Activated CD4-positive, alpha-beta T cell treated with anti-CD3 and anti-CD28 coated beads, Interleukin-2, Interleukin-6, amounts not matched to agents 100 ng/mL and 50 ng/mL, durations not matched to agents 16 hours and 8 hours (primary cell): ENCODE results near the gene FAM171A1.

ENCODE experiments used
- DNase-seq: peaks from one replicate; pipeline ENCODE4 v3.0.0-alpha.2; 2020

The FAM171A1 gene

DNA sequence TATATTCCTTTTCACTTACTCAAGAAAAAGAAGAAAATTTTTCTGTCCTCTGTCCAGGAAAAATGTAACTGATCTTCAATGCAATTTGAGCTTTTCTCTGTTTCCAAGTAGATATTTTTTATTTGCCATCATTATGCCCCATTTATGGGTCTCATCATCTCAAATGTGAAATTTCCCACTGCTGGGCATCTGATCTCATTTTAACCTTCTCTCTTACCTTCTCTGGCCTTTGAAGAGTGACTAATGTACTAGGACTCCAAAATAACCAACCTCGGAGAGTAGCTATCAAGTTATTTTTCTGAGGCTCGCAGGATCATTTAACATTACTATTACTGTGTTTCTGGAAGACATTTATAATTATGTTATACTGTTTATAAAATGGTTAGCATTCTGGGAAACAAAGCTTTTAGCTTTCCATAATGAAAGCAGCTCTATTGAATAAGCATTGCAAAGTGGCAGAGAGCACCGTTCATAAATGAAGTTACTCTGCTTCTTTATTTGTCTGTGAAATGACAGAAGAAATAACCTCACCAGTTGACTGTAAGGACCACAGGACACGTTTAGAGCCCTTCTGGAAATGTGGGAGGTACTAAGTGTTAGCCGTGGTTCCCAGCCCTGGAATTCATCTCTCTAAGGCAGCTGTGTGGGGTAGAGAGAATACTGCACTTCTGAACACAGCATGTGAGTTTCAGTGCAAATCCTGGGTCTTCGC is 169.3 kb downstream of the FAM171A1 start:
- DNase-seq, result no peak

DNA sequence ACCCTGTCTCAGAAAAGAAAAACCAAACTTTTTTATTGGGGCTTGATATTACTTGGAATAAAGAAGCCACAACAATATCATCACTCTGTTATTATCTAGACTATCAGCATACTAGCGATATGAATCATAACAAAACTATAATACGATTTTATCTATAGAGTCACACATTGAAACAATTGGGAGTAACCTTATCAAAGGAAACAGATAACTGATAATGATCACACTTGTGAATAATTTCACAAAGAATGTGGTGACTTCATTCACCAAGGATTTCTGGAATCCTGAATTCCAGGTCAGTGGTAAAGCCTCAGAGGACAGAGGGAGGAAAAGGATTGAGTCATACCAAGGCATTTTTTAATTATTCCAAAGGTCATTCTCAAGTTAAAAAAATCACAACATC is 170.5 kb downstream of the FAM171A1 start:
- DNase-seq, result no peak

DNA sequence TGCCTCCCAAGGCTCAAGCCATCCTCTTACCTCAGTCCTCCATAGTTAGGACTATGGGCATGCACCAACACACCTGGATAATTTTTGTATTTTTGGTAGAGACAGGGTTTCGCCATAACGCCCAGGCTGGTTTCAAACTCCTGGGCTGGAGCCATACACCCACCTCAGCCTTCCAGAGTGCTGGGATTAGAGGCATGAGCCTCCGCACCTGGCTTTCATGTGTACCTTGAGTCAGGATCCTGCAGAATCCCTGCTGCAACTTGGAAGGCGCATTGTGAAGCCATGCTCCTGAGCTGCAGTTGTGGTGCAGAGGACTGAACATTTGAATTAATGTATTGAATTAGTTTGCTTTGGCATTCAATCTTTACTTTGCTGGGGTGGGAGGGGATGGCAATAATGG is 173.2 kb downstream of the FAM171A1 start:
- no peak for DNase-seq

DNA sequence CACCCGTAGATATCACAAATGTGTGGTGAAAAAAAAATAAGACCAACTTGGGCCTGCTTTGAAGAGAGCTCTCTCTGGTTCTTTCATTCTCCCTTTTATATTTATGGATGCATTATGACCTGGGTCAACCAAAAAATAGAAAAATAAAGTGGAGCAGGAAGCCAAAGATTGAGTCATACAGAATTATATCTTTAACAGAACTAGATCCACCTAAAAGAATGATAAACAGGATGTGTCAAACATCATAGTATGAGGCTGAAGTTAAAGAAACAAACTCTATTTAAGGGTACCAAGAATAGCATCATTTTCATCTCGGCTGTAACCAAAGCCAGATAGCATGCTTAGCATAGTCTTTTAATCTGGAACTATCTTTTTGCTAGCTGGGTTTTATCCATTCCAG is 173.8 kb downstream of the FAM171A1 start:
- no peak for DNase-seq

DNA sequence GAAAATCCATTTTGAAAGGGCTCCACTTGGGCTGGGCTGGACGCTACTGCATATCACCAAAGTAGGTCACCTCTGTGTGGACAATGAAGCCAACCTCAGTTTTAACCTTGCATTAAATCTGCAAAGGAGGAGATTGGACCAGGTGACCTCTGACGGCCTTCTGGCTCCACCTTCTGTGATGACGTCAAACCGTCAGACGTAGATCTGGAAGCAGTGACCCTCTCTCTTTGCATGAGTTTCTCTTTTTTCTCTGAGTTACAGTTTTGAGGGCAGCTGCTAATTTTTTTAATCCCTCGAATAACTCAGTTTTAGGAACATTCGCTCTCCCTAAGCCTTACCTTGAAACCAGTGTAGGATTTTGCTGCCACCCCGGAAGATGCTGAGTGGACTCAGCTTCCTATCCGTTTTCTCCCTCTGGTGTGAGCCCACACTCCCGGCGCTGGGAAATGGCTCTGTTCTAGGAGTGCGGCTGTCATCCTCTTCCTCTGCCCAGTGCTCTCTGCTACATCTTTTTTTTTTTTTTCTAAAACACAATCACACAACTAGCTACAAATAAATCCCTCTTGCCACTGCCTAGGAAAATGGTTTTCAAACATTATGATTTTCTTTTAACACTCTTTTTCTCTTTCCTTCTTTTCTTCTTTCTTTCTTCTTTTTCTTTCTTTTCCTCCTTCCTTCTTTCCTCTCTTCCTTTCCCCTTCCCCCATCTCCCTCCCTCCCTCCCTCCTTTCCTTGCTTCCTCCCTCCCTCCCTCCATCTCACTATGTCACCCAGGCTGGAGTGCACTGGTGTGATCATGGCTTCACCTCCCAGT is 174.9 kb downstream of the FAM171A1 start:
- no peak for DNase-seq

DNA sequence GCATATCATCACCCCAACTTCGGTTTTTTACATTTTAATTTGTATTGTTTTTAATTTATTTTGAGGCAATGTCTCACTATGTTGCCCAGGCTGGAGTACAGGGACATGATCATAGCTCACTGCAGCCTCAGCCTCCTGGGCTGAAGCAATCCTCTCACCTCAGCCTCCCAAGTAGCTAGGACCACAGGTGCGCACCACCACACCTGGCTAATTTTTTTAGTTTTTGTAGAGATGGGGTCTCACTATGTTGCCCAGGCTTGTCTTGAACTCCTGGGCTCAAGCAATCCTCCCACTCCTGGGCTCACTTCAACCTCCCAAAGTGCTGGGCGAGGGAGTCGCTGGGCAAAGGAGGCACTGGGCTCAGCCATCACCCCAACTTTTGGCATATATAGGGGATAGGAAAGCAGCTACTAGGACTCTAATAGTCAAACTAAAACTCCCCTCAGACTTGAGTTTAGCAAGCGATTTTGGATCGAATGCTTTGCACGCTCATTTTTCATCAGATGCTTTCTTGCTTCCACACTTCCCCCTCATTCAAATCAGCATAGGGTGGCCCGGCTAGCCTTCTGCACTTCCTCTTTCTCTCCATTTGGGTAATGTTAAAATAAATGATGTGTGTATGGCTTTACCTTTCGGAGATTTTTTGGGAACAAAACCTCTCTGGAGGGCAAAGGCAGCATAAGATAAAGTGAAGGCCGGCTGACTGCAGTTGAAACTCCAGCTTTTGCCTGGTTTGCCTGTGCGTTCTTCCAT is 181.8 kb downstream of the FAM171A1 start:
- no peak for DNase-seq

DNA sequence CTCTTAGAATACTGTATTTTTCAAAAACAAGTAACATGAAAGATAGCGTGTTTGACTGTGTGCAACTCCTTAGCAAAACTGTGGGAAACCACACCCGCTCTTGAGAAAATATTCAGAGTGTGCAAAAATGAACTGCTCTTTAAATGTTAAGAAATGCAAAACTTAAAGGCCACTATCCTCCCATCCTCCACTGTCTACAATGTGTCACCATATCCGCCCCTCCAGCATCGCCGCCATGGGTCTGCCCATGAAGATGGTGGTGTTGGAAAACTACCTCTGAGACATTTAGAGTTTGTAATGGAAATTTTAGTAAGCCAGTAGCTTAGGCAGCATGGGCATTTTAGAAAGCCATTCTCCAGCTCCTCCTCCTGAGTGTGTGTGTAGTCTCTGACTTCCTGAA is 182.5 kb downstream of the FAM171A1 start:
- no peak for DNase-seq

DNA sequence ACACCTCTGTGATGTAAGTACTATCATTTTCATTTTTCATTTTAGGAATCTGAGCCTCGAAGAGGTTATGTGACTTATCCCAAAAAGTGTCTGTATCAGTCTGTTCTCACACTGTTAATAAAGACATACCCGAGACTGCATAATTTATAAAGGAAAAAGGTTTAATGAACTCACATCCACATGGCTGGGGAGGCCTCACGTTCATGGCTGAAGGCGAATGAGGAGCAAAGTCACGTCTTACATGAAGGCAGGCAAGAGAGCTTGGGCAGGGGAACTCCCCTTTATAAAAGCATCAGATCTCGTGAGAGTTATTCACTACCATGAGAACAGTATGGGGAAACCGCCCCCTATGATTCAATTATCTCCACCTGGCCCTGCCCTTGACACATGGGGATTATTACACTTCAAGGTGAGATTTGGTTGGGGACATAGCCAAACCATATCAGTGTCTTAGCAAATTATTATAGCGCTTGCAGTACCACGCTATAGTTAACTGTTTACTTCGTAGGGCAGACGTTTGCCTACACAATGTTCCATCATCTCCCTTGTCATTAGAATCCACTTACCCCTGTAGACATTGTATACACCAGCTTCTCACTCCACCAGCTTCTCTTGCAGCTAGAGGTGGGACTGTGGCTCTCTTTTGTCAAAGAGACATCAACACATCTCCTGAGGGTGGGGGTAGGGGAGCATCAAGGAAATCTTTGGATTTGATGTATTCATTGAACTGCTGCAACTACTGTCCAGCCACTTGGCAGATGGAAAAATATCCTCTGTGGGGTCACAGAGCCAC is 187.2 kb downstream of the FAM171A1 start:
- DNase-seq, result no peak

DNA sequence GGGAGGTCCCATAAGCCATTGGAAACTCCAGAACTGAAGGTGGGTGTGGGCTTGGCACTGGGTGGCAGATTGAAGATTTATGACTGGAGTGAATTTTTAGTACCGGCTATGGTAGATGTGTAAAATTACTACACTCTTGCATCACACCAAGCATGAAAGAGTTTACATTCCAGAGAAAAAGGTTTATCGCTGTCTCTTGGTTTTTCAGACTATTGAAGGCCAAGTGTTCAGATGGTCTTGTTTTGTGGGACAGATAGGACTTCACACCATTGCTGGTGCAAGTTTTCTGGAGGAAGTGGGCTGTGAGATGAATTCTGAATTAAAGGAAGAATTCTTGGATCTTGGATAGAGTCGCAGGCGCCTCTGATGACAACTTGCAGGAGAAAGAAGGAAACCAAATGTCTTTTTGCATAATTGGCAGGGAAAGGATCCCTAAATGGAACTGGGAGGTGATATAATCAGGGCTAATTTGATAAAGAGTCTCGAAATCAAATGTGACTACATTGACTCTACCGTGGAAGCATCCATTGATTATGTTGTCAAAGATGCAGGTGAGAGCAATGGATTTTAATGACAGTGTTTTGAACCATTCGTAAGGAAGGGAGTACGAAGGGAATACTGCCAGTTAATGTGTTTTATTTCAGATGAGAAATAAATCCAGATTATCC is 188.4 kb downstream of the FAM171A1 start:
- no peak for DNase-seq

DNA sequence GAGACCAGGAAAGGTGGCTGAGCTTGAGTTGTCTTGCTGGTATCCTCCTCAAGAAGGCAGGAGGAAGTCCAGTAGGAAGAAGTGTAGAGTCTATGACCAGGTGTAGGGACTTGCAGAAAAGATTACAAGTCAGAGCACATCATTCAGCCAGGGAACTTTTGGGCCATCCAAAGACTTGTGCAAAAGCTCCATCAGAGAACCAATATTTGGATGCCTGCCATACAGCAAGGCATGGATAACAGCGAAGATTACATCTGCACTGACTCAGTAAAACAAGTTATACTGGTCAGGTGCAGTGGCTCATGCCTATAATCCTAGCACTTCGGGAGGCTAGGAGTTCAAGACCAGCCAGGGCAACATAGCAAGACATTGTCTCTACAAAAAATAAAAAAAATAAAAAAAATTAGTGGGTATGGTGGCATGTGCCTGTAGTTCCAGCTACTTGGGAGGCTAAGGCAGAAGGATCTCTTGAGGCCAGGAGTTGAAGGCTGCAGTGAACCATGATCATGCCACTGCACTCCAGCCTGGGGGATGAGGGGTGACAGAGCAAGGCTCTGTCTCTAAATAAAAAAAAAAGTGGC is 189.4 kb downstream of the FAM171A1 start:
- no peak for DNase-seq

DNA sequence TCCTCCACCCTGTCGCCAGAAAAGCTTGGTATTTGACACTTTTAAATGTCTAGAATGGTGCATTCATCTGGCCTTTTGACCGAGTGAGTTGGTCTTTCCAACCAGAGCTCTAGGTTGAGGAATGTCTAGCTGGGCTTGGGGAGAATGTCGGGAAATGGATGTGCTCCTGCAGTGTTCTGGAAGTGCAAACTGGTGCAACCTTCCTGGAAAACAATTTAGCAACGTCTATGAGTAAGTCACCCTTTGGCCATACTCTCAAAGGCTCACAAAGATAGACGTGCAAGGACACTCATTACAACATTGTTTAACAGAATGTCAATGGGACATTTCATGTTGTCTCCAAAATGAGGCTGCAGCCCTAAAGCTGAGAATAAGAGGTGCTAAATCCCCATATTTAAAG is 190.4 kb downstream of the FAM171A1 start:
- no peak for DNase-seq

DNA sequence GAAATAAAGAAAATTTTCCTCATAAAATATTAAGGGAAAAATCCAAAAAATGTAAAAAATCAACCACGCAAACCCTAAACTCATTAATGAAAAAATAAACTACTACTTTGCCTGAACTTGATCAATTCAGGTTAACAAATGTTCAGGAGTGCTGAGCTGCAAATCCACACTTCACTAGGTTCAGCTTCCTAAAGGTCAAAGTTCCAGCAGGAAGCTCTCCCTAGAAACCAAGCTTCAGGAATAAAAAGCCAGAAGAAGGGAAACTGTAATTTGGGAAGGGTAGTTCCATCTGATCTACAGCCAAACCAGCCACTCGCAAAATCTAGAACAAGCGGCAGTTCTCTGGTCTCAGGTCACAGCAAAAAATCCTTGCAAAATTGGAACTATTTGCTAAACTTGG is 194.8 kb downstream of the FAM171A1 start:
- no peak for DNase-seq

DNA sequence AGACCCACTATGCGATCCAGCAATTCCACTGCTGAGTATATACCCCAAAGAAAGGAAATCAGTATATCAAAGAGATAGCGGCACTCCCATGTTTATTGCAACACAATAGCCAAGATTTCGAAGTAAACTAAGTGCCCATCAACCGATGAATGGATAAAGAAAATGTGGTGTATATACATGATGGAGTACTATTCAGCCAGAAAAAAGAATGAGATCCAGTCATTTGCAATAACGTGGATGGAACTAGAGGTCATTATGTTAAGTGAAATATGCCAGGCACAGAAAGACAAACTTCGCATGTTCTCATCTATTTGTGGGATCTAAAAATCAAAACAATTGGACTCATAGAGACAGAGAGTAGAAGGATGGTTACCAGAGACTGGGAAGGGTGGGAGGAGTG is 195.5 kb downstream of the FAM171A1 start:
- no peak for DNase-seq

DNA sequence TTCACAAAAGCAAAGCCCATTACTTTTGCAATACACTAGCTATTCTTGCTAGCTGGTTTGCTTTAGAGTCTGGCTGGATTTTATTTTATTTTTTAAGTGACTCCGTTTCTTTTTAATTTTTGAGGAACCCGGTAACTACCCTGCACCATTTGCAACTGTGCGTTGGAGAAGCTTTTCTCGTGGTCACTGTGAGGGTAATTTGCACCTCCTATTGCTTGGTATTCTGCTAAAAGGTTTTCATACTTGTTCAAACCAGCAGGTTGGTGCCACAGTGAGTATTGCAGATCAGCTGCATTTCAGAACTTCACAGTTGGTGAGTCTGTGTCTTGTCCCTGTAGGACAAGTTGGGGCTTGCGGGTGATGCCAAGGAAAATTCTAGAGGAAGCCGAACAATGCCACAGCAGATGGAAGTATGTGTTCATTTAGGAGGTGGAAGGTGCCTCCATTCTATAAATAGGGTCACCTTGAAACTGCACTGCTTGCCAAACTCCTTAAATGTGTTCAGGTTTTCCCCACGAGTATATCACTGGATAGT is 198.7 kb downstream of the FAM171A1 start:
- no peak for DNase-seq

DNA sequence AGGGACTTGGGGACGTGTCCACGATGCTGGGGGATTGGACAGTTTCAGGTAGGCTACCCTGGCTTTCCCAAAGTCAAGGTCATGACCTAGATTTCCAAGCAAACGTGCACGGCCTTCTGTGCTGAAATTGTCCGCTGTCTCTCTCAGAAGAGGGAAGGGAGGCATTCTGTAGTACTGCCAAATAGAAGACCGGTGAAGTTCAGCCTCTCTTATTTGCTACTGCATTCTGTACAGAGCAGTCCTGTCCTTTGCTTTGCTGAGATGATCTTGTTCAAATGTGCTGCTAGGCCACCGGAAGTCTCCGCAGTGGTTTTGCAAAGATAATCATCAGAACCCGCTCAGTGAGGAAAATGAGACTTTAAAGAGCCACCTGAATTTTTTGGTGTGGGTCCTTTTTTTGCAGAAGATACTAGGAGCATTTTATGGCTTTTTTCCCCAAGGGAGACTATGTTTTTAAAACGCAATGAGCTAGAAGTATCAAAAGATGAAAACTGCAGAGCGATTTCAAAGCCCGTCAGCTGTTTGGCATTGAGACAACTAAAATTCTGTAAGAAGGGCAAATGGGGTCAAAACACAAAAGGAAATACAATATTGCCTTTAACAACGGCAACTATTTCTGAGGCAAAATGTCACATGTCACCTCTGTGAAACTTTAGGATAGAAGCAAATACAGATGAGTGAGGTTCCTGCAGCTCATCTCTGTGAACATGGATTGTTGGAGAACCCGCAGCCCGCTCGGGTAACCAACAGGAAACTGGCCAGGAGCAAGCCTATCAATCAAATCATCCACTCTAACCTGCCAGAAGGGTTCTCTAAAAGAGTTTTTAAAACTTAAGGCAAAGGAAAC is 201.3 kb downstream of the FAM171A1 start:
- DNase-seq, result peak; percentile 71

DNA sequence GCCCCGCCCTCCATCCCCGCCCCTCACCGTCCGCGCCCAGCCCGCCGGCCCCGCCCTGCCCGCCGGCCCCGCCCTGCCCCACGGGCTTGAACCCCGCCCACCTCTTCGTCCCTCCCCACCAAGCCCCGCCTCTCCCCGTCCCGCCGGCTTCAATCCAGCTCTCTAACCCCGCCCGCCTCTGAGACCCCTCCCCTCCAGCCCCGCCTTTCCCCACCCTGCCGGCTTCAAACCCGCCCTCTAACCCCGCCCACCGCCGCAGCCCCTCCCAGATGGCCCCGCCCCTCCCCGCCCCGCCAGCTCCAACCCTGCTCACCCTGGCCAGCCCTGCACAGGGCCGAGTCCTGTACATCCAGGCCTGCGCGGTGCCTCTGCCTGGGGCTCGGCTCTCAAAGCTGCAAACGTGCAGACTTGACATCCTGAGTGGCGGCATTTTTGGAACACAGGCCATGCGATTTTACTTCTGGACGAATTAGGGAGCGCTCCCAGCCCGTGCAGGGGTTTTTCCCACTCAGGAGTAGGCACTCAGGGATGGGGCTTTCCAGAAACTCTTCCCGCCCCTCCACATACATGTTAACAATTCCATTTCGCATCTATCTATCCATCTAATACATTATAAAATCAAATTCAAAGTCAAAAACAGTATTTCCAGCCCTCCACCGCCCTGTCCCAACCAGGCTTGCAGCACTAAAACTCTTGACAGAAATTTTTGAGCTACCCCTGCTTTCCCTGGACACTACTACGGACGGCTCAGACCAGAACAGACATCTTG is 202.1 kb downstream of the FAM171A1 start:
- DNase-seq, result peak; percentile 99

DNA sequence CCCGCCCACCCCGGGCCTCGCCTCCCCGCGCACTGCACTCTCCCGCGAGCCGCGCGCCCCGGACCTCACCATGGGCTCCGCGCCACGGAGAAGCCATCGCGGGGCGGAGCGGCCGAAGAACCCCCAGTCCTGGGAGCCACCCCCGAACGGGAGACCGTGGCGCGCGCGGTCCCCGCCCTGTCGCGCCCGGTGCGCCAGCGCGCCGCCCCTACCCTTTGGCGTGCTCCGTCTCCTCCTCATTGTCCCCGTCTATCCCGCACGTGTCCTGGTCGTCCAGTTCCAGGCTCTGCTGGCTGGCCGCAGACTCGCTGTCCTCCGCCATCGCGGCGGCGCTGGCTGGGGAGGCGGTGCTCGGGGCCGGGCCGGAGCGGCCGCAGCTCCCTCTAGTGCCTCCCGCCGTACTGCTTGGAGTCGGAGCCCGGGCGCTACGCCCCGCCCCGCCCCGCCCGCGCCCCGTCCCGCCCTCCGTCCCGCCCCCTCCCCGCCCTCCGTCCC is 202.8 kb downstream of the FAM171A1 start, which contains the start of gene NMT2:
TSS of gene NMT2 (minus strand) at position 403 of the 495 bp plus-strand sequence. CDS start at position 322, 81 bp downstream.
- no peak for DNase-seq

DNA sequence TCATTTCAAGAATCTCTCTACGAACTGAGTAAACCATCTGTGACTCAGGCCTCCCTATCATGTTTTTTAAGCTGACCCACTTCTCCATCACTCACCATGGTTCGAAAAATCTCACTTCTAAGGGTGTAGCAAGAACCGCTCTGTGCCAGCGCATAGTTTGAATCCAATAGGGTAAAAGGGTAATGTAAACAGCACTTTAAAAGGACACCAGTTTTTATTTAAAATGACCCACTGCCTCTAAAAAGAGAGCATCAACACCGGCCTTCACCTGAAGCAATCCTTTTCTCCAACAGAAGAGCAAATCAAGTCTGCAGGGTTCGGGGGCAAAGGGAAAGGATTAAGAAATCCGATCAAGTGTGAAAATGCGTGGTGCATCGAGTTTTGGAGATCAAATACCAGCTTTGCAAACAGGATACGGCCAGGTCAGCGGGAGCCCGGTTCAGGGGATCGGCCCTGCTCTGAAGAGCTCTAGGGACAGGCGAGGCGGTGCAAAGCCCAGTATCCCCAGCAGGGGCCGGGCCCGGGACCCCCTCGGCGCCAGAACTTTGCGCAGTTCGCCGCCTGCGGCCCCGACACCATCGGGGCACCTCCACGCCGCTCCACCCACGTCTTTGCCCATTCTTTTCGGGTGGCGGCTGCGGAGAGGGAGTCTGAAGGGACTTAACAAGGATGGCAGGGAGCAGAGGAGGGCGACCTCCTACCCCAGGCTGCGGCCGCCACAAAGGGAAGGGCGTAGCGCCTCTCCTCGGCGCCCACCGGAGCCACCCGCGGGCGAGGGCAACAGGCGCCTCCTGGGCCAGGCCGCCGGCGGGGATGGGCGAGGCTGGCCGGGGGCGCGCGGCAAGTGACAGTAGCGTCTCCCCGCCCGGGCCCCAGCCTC is 203.4 kb downstream of the FAM171A1 start:
- peak; percentile 65 for DNase-seq
